ENCODE measurements around the gene ADRA2B.

DNA sequence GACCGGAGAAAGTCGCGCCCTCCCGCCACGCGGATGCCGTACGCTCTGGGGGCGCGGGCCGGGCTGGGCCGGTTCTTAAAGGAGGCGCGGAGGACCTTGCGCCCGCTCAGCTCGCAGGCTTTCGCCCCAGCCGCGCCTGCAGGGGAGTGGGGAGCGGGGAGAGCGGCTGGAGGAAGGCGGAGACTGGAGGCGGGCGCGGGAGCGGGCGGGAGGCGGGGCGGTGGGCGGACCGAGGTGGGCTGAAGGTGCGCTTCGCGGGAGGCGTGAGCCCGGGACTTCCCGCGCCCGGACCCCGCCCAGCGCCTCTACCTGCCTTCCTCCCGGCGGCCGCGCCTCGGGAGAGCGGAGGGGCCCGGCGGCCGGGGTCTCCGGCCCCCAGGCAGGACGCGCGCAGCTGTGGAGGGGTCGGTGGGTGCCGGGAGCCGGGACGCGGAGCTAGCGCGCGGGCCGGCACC lies at the start of gene ADRA2B:
- peak in 1 of 2 donors; percentile 42 for TF ChIP-seq POLR2AphosphoS5 (IDR thresholded peaks at IDR 0.05)
- TF ChIP-seq, protein P1, sequence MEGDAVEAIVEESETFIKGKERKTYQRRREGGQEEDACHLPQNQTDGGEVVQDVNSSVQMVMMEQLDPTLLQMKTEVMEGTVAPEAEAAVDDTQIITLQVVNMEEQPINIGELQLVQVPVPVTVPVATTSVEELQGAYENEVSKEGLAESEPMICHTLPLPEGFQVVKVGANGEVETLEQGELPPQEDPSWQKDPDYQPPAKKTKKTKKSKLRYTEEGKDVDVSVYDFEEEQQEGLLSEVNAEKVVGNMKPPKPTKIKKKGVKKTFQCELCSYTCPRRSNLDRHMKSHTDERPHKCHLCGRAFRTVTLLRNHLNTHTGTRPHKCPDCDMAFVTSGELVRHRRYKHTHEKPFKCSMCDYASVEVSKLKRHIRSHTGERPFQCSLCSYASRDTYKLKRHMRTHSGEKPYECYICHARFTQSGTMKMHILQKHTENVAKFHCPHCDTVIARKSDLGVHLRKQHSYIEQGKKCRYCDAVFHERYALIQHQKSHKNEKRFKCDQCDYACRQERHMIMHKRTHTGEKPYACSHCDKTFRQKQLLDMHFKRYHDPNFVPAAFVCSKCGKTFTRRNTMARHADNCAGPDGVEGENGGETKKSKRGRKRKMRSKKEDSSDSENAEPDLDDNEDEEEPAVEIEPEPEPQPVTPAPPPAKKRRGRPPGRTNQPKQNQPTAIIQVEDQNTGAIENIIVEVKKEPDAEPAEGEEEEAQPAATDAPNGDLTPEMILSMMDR (IDR thresholded peaks at IDR 0.05), result no peak
- no peak for TF ChIP-seq POLR2A (IDR thresholded peaks at IDR 0.05; ENCODE audit: low read depth)
- TF ChIP-seq EP300 (IDR thresholded peaks at IDR 0.05), result no peak

Data from esophagus muscularis mucosa (tissue), 4 donors.